ENCODE data around the gene CASZ1. TPM values are rescaled to one million over a fixed set of nuclear protein-coding genes. Genes with fewer than 3 reads are reported as not detected.

Gene CASZ1
- total RNA-seq, 2 experiments from 2014 or later = 8.1 to 9.0 TPM

DNA sequence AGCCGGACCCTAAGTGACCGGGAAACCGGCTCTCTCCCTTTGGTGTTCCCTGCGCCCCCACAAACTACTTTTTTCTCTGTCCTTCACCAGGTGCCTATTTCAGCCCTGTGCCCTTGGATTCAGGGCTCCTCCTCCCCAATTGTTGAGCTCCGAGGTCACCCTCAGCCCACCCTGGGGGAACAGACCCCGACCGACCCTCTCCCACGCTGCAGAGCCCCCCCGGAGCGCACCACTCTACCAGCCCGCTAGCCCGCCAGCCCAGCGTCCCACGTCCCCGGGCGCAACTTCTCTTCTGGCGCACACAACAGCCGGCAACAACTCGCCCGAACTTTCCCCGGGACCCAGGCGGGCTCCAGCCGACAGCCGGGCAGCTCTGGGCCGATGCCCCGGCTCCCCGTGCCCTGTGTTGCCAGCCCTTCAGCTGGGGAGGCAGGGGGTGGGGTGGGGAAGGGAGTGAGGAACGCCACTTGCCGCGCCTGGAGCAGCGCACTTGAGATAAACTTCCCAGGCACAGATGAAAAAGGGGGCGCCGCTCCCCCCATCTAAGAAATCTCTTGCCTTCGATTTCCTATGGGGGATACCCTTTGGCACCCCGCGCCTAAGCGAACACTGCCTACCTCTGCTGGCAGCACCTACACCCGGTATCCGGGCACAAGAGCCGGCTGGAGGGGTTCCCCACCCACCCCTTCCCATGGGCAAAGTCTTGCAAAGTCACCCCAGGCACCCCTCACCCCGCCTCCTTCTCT is 997 bp downstream of the CASZ1 start:
- POLR2A ChIA-PET = no interaction called here
- Mint-ChIP-seq H3K4me3 (peak overlapping the region; percentile 44), H3K27ac (no peak overlapping the region), H3K27me3 (peaks cover 63% of the 10 kb centered on the region), H3K9me3 (no peaks in the 10 kb centered on the region), H3K4me1 (peaks cover 12% of the 10 kb centered on the region), H3K36me3 (ENCODE audit: low read depth) (no peaks in the 10 kb centered on the region)
- no peak for DNase-seq
- CTCF ChIA-PET = no interaction called here

DNA sequence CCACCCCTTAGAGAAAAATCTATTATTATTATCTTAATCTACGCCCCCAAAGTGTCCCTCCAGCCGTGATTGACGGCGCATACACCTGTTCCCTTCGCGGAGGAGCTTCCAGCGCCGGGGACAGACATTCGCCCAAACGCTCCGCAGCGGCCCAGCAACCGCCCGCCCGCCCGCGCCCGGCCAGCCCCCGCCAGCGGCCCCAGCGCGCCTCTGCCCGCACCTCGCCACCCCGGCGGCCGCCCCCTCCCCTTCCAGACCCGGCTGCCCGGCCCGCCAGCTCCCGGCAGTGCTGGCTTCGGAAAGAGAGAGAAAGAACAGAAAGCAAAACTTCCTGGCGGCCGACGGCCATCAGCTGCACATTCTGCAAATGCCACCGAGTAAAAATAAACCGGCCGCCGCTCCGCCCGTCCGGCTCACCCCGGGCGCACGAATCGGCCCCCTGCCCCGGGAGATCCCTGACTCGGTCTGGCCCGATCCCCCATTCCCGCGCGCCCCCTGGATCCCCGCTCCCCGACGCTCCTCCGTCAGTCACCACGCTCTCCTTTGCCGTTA is 1.6 kb downstream of the CASZ1 start:
- H3K9me3 Mint-ChIP-seq = no peaks in the 10 kb centered on the region
- peak overlapping the region; percentile 44 for H3K4me3 Mint-ChIP-seq
- peaks cover 12% of the 10 kb centered on the region for H3K4me1 Mint-ChIP-seq
- POLR2A ChIA-PET = no interaction called here
- H3K36me3 Mint-ChIP-seq (ENCODE audit: low read depth) = no peaks in the 10 kb centered on the region
- H3K27me3 Mint-ChIP-seq = peaks cover 56% of the 10 kb centered on the region
- no peak for DNase-seq
- H3K27ac Mint-ChIP-seq = no peak overlapping the region
- CTCF ChIA-PET = interaction anchor here (0.8 kb wide), 1 partner anchor 300 kb away, joined by 3 read pairs; no protein-coding TSS in a partner anchor

DNA sequence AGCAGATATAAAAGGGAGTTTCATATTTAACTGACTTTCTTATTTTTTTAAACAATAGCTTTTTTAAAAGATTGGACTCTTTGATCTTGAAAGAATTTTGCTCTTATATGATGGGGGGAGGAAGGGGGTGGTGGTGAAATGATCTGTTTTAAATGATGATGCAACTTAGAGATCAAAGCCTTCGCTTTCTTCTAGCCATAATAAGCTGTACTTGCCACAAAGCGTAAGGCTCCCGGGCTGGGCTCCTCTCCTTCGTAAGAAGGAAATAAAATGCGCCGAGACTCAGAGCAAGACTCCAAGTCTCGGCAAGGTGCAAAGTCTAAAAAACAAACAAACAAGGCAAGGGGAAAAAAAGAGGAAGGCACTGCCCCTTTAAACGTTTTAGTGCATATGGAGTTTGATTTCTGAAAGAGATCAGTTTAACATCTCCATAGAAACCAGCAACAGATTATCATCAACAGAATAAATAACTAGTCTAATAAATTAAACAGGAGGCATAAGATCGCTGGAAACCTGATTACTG is 3.3 kb downstream of the CASZ1 start:
- Mint-ChIP-seq H3K4me1 (peaks cover 12% of the 10 kb centered on the region), H3K9me3 (no peaks in the 10 kb centered on the region), H3K36me3 (ENCODE audit: low read depth) (no peaks in the 10 kb centered on the region), H3K4me3 (peak overlapping the region; percentile 25), H3K27ac (no peak overlapping the region), H3K27me3 (peaks cover 40% of the 10 kb centered on the region)
- ChIA-PET CTCF (interaction anchor here (0.7 to 0.8 kb wide), 2 partner anchors 101 to 302 kb away, joined by 3 to 5 read pairs; no protein-coding TSS in a partner anchor), POLR2A (no interaction called here)
- no peak for DNase-seq

DNA sequence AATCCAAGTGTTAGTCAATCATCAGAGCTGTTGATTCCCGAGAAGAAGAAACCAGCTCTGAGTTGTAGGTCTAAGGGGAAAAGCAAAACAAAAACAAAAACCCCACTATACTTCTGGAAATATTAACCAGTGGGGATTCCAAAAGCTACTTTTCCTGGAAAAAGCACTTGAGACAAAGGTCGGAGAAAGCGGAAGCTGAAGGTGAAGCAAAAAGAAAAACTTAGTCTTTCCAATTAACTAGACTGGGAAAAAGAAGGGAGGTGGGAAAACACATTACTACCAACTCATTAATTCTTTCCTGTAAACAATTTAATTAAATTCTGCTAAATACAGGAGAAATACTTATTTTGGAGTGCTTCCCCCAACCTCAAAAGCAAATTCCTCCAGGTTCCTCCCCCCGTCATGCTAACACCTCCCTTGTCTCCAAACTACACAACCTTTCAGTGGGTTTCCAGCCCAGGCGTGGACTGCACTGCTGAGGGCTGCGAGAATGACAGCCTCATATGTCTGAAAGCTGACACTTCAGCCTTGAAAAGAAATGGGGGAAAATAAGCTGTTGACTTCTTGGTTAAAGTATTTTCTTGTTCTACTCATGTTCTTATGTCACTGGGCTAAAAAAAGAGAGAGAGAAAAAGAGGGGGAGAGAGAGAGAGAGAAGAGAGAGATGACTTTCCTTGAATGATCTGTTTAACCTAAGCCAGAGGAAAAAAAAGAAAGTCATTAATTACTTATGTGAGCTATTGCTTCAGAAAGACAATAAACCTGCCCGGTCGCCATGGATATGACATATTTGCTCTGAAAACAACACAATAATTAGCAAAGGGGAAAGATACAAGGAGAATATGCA is 5.1 kb downstream of the CASZ1 start:
- Mint-ChIP-seq H3K4me1 (peaks cover 12% of the 10 kb centered on the region), H3K27me3 (peaks cover 37% of the 10 kb centered on the region), H3K36me3 (ENCODE audit: low read depth) (no peaks in the 10 kb centered on the region), H3K4me3 (no peak overlapping the region), H3K27ac (no peak overlapping the region), H3K9me3 (no peaks in the 10 kb centered on the region)
- DNase-seq = no peak
- ChIA-PET POLR2A (interaction anchor here (0.6 kb wide), 1 partner anchor 74 kb away, joined by 3 read pairs; no protein-coding TSS in a partner anchor), CTCF (no interaction called here)

DNA sequence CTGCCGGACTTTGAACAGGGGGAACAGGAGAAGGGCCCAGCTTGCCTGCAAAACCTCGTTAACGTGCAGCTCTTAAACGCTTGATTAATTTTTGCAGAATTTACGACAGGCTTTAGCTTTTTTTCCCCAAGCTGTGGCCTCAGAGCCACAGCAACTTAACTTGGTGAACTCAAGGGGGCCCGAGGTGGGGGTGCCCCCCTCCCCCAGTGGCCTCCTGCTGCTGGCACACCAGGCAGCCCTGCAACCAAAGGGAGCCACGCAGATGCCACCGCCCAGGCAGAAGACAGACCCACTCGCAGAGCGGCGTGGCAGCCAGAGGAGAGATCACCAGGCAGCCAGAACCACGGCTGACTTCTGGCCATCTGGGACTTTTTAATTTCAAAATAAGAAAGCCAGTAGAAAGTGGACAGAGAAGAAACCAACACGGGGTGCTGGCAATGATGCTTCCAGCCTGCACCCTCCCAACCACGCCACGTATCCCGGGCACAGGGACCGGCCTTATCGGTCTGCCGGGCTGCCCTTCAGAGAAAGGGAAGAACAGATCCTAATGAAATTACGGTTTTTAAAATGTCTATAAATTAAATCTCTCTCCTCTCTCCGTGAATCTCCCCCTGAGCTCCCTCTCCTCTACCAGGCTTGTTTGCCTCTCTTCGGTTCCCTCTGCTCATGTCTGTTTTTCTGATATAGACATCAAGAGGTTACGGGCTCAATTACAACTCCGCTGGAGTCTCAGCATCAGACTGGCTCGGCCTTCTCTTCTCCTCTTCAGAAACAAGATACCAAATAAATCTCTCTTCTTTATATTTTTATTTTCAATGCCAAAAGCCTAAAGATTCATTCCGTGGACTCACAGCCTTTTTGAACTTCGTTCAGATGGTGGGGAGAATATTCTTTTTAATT is 6.4 kb downstream of the CASZ1 start:
- H3K4me1 Mint-ChIP-seq = peaks cover 9% of the 10 kb centered on the region
- no peak overlapping the region for H3K27ac Mint-ChIP-seq
- ChIA-PET POLR2A (no interaction called here), CTCF (no interaction called here)
- H3K4me3 Mint-ChIP-seq = no peak overlapping the region
- peaks cover 32% of the 10 kb centered on the region for H3K27me3 Mint-ChIP-seq
- H3K9me3 Mint-ChIP-seq = no peaks in the 10 kb centered on the region
- no peaks in the 10 kb centered on the region for H3K36me3 Mint-ChIP-seq (ENCODE audit: low read depth)
- DNase-seq = no peak

DNA sequence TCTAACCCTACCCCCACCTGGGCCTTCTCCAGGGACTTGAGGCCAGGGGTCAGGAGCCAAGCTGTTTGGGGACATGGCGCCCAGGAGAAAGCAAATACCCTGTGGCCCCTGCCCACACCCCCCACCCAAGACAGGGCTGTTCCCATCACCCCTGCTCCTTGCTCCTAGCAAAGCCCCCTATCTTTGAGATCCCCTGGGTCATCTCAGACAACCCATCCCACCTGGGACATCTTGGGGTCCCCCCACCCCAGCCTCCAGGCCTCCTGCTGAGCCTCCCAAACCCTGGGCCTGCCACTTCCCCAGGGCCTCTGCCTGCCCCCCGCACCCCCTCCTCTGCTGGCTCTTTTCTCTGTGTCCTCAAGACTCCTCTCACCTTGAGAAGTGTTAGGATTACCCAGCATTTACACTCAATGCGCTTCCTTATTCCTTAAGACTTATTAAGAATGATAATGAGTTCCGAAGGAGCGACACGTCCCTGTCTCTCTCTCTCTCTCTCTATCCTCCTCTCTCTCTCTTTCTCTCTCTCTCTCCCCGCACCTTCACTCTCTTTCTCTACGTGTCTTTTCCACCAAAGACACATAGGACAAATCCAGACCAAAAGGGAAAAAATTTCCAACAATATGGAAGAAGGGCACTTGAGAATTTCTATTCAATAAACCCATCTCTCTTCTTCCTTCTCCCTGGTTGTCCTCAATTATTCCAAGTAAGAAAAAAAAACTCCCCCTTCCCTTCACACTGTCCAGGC is 7.2 kb downstream of the CASZ1 start:
- H3K4me1 Mint-ChIP-seq = peaks cover 7% of the 10 kb centered on the region
- POLR2A ChIA-PET = no interaction called here
- no peak for DNase-seq
- no peaks in the 10 kb centered on the region for H3K9me3 Mint-ChIP-seq
- peaks cover 25% of the 10 kb centered on the region for H3K27me3 Mint-ChIP-seq
- H3K36me3 Mint-ChIP-seq (ENCODE audit: low read depth) = no peaks in the 10 kb centered on the region
- CTCF ChIA-PET = no interaction called here
- H3K4me3 Mint-ChIP-seq = no peak overlapping the region
- no peak overlapping the region for H3K27ac Mint-ChIP-seq

DNA sequence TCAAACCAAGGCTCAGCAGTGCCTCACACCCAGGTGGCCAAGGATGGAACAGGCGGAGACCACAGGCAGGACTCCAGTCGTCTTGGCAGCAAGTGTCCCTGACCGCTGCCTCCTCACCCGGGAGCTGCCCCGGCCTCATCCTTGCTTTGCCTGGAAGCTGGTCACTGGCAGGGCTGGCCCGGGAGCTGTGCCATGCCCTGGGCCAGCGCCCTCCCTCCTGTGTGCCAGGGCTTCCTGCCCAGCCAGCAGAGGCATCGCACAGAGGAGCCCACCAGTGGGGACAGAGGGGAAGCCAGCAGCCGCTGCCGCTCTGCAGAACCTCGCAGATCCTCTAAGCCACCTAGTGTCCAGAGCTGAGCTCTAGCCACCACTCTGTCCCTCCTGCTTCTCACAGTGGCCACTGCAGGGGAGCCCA is 7.8 kb downstream of the CASZ1 start:
- peaks cover 21% of the 10 kb centered on the region for H3K27me3 Mint-ChIP-seq
- ChIA-PET CTCF (no interaction called here), POLR2A (no interaction called here)
- no peak overlapping the region for H3K27ac Mint-ChIP-seq
- DNase-seq = no peak
- H3K9me3 Mint-ChIP-seq = no peaks in the 10 kb centered on the region
- peaks cover 4% of the 10 kb centered on the region for H3K4me1 Mint-ChIP-seq
- H3K4me3 Mint-ChIP-seq = no peak overlapping the region
- no peaks in the 10 kb centered on the region for H3K36me3 Mint-ChIP-seq (ENCODE audit: low read depth)

DNA sequence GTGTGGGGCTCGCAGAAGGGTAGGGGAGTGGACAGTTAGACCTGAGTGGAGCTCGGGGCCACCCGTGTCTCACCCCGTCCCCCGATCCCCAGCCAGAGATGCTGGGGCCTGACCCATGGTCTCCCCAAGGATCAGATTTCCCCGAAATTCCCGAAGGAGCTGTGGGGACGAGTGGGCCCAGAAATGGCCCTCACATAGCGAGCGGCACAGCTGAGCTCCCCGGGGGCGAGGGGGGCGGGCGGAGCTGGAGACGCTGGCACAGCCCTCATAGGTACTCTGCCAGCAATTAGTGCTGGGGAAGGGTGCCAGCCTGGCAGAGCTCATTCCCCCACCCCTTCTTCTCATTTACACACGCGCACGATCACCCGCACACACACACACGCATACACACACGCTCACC is 9.2 kb downstream of the CASZ1 start:
- no peak for DNase-seq
- Mint-ChIP-seq H3K36me3 (ENCODE audit: low read depth) (no peaks in the 10 kb centered on the region), H3K4me3 (no peak overlapping the region), H3K27me3 (peaks cover 11% of the 10 kb centered on the region), H3K9me3 (no peaks in the 10 kb centered on the region), H3K27ac (no peak overlapping the region), H3K4me1 (no peaks in the 10 kb centered on the region)
- POLR2A ChIA-PET = no interaction called here
- CTCF ChIA-PET = no interaction called here

DNA sequence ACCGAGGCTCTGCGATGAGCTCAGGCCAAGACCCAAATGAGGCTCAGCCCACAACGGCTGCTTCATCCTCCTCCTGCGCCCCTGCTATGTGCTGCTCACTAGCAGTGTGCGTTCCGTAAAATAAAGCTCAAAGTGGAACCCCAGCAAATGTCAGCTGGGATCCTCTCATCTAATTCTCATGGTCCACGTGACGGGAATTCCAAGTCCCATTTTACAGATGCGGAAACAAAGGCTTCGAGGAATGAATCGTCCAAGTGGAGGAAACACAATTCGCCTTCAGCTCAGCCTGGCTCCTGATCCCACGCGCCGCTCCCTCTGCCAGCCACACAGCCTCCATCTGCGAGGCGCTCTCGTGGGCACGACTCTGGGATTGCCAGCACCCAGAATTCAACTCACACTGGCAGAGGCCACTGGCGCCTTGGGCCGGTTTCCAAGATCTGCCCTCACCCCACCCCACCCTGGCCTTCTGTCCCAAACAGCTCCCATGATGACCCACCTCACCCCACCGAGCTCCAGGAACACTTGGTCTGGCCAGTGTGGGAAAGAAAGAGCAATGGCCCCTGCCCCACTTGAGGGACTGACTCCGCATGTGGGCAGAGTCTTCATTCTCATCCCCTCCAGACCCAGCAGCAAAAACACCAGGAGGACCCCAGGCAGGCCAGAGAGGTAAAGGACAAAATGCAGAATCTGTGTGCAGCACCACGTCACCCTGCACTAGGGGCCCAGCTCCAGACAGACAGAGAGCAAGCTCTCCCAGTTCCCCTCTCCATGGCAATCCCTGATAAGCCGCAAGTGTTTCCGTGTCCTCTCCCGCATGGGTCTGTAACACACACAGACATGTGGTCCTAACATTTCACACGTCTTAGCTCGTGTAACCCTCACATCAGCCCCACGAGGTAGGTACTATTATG is 10.5 kb downstream of the CASZ1 start:
- H3K4me1 Mint-ChIP-seq = no peaks in the 10 kb centered on the region
- ChIA-PET POLR2A (no interaction called here), CTCF (no interaction called here)
- peaks cover 10% of the 10 kb centered on the region for H3K27me3 Mint-ChIP-seq
- no peaks in the 10 kb centered on the region for H3K9me3 Mint-ChIP-seq
- no peaks in the 10 kb centered on the region for H3K36me3 Mint-ChIP-seq (ENCODE audit: low read depth)
- H3K4me3 Mint-ChIP-seq = no peak overlapping the region
- H3K27ac Mint-ChIP-seq = no peak overlapping the region
- no peak for DNase-seq

DNA sequence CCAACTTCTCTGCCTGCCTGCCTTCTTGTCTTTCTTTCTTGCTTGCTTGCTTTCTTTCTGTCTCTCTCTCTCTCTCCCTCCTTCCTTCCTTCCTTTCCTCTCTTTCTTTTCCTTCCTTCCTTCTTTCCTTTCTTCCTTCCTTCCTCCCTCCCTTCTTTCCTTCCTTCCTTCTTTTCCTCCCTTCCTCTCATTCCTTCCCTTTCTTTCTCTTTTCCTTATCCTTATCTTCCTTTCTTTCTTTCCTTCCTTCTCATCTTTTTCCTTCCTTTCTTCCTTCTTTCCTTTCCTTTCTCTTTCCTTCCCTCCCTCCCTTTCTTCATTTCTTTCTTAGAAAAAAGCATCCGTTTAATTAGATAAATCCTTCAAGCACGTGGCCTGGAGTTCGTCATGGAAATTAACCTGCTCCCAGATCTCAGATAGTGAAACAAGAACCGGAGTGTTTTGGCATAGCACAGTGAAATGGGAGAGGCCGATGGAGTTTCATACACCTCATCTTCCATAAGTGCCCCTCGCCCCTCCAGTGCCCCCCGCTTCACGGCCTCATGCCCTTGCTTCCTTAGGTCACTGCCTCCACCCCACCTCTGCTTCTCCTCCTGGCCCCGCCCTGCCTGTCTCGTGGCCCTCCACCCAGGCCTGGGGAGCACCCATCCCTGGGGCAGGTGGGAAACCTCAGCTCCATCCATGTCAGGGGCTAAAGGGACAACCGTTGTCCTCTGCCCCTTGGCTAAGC is 11.3 kb downstream of the CASZ1 start:
- DNase-seq = no peak
- Mint-ChIP-seq H3K9me3 (no peaks in the 10 kb centered on the region), H3K27ac (no peak overlapping the region), H3K4me1 (no peaks in the 10 kb centered on the region), H3K27me3 (peaks cover 10% of the 10 kb centered on the region), H3K36me3 (ENCODE audit: low read depth) (no peaks in the 10 kb centered on the region), H3K4me3 (no peak overlapping the region)
- CTCF ChIA-PET = no interaction called here
- POLR2A ChIA-PET = no interaction called here

Data from activated CD4-positive, alpha-beta memory T cell treated with anti-CD3 and anti-CD28 coated beads, Interleukin-2, amount 10 ng/mL, durations not matched to agents 7 days and 5 days (primary cell).